ENCODE measurements around the gene ING5.

DNA sequence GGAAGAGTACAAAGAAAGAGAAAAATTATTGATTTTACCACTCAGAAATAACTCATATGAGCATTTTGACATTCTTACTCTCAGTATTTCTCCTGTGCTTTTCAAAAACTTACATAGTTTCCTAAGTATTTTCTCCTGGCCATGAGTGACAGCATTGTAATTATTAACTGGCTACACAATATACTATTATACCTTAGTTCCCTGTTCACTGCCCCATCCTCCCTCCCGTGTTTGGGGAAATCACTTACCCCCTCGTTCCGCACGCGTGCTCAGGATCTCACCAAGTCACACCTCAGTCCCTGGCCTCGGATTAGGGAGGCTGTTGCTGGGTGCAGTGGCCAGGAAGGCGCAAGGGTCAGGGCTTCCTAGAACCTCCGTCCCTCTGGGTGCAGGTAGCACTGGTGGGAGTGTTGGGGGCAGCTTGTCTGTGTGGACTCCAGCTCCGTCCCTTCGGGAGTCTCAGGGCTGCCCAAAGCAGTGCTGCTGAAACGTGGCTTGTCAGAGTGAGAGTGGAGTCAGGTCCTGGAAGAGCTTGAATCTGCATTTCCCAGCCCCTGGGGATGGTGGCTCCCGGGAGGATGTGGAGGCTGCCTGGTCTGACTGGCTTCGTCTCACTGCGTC lies 41.1 kb upstream of the ING5 start:
- TF ChIP-seq, protein P1, sequence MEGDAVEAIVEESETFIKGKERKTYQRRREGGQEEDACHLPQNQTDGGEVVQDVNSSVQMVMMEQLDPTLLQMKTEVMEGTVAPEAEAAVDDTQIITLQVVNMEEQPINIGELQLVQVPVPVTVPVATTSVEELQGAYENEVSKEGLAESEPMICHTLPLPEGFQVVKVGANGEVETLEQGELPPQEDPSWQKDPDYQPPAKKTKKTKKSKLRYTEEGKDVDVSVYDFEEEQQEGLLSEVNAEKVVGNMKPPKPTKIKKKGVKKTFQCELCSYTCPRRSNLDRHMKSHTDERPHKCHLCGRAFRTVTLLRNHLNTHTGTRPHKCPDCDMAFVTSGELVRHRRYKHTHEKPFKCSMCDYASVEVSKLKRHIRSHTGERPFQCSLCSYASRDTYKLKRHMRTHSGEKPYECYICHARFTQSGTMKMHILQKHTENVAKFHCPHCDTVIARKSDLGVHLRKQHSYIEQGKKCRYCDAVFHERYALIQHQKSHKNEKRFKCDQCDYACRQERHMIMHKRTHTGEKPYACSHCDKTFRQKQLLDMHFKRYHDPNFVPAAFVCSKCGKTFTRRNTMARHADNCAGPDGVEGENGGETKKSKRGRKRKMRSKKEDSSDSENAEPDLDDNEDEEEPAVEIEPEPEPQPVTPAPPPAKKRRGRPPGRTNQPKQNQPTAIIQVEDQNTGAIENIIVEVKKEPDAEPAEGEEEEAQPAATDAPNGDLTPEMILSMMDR (IDR thresholded peaks at IDR 0.05; ENCODE audit: low read length), result no peak
- TF ChIP-seq EZH2 (IDR thresholded peaks at IDR 0.05; ENCODE audit: borderline replicate concordance, low read length), result no peak
